ENCODE measurements around the gene DSCAML1.

DNA sequence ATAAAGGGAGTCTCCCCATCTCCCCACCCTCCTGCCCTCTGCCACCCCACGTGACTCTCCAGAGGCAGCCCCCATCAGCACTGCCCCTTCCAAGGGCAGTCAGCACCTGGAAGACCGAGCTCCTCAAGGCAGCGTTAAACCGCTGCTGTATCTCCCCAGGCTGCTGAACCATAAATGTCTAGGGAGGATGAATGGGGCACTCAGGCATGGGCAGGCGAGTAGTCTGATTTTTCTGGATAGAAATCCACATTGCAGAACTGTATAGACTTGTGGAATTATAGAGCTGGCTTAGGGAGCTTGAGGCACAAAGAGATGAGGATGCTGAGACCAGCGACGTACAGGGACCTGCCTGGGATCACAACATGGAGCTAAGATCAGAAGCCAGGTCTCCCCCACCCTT lies 269.7 kb downstream of the DSCAML1 start:
- TF ChIP-seq FOSL1 (IDR thresholded peaks at IDR 0.05; ENCODE audit: low read depth) (no peak), POLR2AphosphoS5 (IDR thresholded peaks at IDR 0.05; ENCODE audit: low read depth, low read length) (no peak), SIN3A (IDR thresholded peaks at IDR 0.05; ENCODE audit: low read depth) (no peak), JUND (IDR thresholded peaks at IDR 0.05) (no peak), TCF7L2 (IDR thresholded peaks at IDR 0.05; ENCODE audit: borderline replicate concordance, extremely low read depth, insufficient read depth, insufficient read length) (no peak), SP1 (IDR thresholded peaks at IDR 0.05; ENCODE audit: low read depth) (no peak), EZH2 (IDR thresholded peaks at IDR 0.05) (no peak), ZNF274 (IDR thresholded peaks at IDR 0.05; ENCODE audit: low read depth, low read length) (no peak), CEBPB (IDR thresholded peaks at IDR 0.05; ENCODE audit: low read depth) (no peak), POLR2A (IDR thresholded peaks at IDR 0.05; ENCODE audit: borderline replicate concordance, extremely low read depth, insufficient read depth, insufficient read length) (no peak), YY1 (IDR thresholded peaks at IDR 0.05; ENCODE audit: extremely low read depth, insufficient replicate concordance, low read depth, low read length) (no peak), EZH2phosphoT487 (IDR thresholded peaks at IDR 0.05; ENCODE audit: borderline replicate concordance) (no peak)
- TF ChIP-seq, protein P1, sequence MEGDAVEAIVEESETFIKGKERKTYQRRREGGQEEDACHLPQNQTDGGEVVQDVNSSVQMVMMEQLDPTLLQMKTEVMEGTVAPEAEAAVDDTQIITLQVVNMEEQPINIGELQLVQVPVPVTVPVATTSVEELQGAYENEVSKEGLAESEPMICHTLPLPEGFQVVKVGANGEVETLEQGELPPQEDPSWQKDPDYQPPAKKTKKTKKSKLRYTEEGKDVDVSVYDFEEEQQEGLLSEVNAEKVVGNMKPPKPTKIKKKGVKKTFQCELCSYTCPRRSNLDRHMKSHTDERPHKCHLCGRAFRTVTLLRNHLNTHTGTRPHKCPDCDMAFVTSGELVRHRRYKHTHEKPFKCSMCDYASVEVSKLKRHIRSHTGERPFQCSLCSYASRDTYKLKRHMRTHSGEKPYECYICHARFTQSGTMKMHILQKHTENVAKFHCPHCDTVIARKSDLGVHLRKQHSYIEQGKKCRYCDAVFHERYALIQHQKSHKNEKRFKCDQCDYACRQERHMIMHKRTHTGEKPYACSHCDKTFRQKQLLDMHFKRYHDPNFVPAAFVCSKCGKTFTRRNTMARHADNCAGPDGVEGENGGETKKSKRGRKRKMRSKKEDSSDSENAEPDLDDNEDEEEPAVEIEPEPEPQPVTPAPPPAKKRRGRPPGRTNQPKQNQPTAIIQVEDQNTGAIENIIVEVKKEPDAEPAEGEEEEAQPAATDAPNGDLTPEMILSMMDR (IDR thresholded peaks at IDR 0.05 in 2 of 3, conservative IDR thresholded peaks at IDR 0.05 in 1 of 3; ENCODE audit: borderline replicate concordance in 1 of 3, insufficient read depth in 1 of 3, low read depth in 2 of 3, low read length in 2 of 3) = no peak
- TF ChIP-seq, protein P2, sequence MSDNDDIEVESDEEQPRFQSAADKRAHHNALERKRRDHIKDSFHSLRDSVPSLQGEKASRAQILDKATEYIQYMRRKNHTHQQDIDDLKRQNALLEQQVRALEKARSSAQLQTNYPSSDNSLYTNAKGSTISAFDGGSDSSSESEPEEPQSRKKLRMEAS (IDR thresholded peaks at IDR 0.05) = no peak

Data from HCT116 (cell line).